ENCODE measurements around the gene ADGRD2.
"Not testable (repeated sequence)": the region's sequence is repeated elsewhere in the genome, so short reads cannot be mapped to it uniquely, and the experiment has no call there.

ADGRD2 gene

GRCh38 chr9:124419832-124420489 lies 30.3 kb upstream of the ADGRD2 start:
- Histone ChIP-seq H3K36me3 (ENCODE audit: control insufficient read depth in 2 of 2, insufficient read depth in 2 of 2, low read length in 2 of 2) (no peaks in the 10 kb centered on the region), H3K9ac (ENCODE audit: low read depth in 1 of 2, low read length in 2 of 2) (no peak overlapping the region), H3K27me3 (ENCODE audit: control insufficient read depth in 2 of 2, insufficient read depth in 2 of 2, low read length in 2 of 2) (no peaks in the 10 kb centered on the region), H3K4me1 (ENCODE audit: control insufficient read depth in 2 of 2, insufficient read depth in 2 of 2, low read length in 2 of 2) (peaks cover 0 to under 1% of the 10 kb centered on the region in 2 donors), H3K4me3 (ENCODE audit: low read length in 2 of 2) (no peak overlapping the region), H3K9me3 (ENCODE audit: control insufficient read depth in 2 of 2, low read length in 2 of 2) (no peaks in the 10 kb centered on the region), H3K27ac (ENCODE audit: low read depth in 2 of 2, low read length in 2 of 2) (no peak overlapping the region)

- no peaks in the 10 kb centered on the region for H3K9me3 ChIP-seq (ENCODE audit: control insufficient read depth in 2 of 2, low read length in 2 of 2)
- H3K27me3 ChIP-seq (ENCODE audit: control insufficient read depth in 2 of 2, insufficient read depth in 2 of 2, low read length in 2 of 2): no peaks in the 10 kb centered on the region
- no peak overlapping the region for H3K27ac ChIP-seq (ENCODE audit: low read depth in 2 of 2, low read length in 2 of 2)
- no peaks in the 10 kb centered on the region for H3K4me1 ChIP-seq (ENCODE audit: control insufficient read depth in 2 of 2, insufficient read depth in 2 of 2, low read length in 2 of 2)
- no peaks in the 10 kb centered on the region for H3K36me3 ChIP-seq (ENCODE audit: control insufficient read depth in 2 of 2, insufficient read depth in 2 of 2, low read length in 2 of 2)
- H3K4me3 ChIP-seq (ENCODE audit: low read length in 2 of 2): no peak overlapping the region
- H3K9ac ChIP-seq (ENCODE audit: low read depth in 1 of 2, low read length in 2 of 2): no peak overlapping the region
Measured at GRCh38 chr9:124420991-124421543, 29.2 kb upstream of the ADGRD2 start.

- Histone ChIP-seq H3K4me3 (ENCODE audit: low read length in 2 of 2) (no peak overlapping the region), H3K27ac (ENCODE audit: low read depth in 2 of 2, low read length in 2 of 2) (no peak overlapping the region), H3K36me3 (ENCODE audit: control insufficient read depth in 2 of 2, insufficient read depth in 2 of 2, low read length in 2 of 2) (no peaks in the 10 kb centered on the region), H3K27me3 (ENCODE audit: control insufficient read depth in 2 of 2, insufficient read depth in 2 of 2, low read length in 2 of 2) (no peaks in the 10 kb centered on the region), H3K9me3 (ENCODE audit: control insufficient read depth in 2 of 2, low read length in 2 of 2) (no peaks in the 10 kb centered on the region), H3K4me1 (ENCODE audit: control insufficient read depth in 2 of 2, insufficient read depth in 2 of 2, low read length in 2 of 2) (no peaks in the 10 kb centered on the region), H3K9ac (ENCODE audit: low read depth in 1 of 2, low read length in 2 of 2) (no peak overlapping the region)
Measured at GRCh38 chr9:124423155-124423554, 27.1 kb upstream of the ADGRD2 start.

- H3K36me3 ChIP-seq (ENCODE audit: control insufficient read depth in 2 of 2, insufficient read depth in 2 of 2, low read length in 2 of 2): no peaks in the 10 kb centered on the region
- H3K27me3 ChIP-seq (ENCODE audit: control insufficient read depth in 2 of 2, insufficient read depth in 2 of 2, low read length in 2 of 2): no peaks in the 10 kb centered on the region
- no peak overlapping the region for H3K4me3 ChIP-seq (ENCODE audit: low read length in 2 of 2)
- no peak overlapping the region for H3K9ac ChIP-seq (ENCODE audit: low read depth in 1 of 2, low read length in 2 of 2)
- H3K9me3 ChIP-seq (ENCODE audit: control insufficient read depth in 2 of 2, low read length in 2 of 2): no peaks in the 10 kb centered on the region
- no peaks in the 10 kb centered on the region for H3K4me1 ChIP-seq (ENCODE audit: control insufficient read depth in 2 of 2, insufficient read depth in 2 of 2, low read length in 2 of 2)
- no peak overlapping the region for H3K27ac ChIP-seq (ENCODE audit: low read depth in 2 of 2, low read length in 2 of 2)
Measured at GRCh38 chr9:124423591-124423990, 26.7 kb upstream of the ADGRD2 start.

- H3K9ac ChIP-seq (ENCODE audit: low read depth in 1 of 2, low read length in 2 of 2); H3K4me1 ChIP-seq (ENCODE audit: control insufficient read depth in 2 of 2, insufficient read depth in 2 of 2, low read length in 2 of 2); H3K27me3 ChIP-seq (ENCODE audit: control insufficient read depth in 2 of 2, insufficient read depth in 2 of 2, low read length in 2 of 2); H3K27ac ChIP-seq (ENCODE audit: low read depth in 2 of 2, low read length in 2 of 2); H3K36me3 ChIP-seq (ENCODE audit: control insufficient read depth in 2 of 2, insufficient read depth in 2 of 2, low read length in 2 of 2); H3K9me3 ChIP-seq (ENCODE audit: control insufficient read depth in 2 of 2, low read length in 2 of 2); H3K4me3 ChIP-seq (ENCODE audit: low read length in 2 of 2): not testable (repeated sequence)
Measured at GRCh38 chr9:124425733-124426132, 24.5 kb upstream of the ADGRD2 start.

GRCh38 chr9:124426361-124426760 lies 23.9 kb upstream of the ADGRD2 start:
- H3K9ac ChIP-seq (ENCODE audit: low read depth in 1 of 2, low read length in 2 of 2): no peak overlapping the region
- no peaks in the 10 kb centered on the region for H3K36me3 ChIP-seq (ENCODE audit: control insufficient read depth in 2 of 2, insufficient read depth in 2 of 2, low read length in 2 of 2)
- no peak overlapping the region for H3K27ac ChIP-seq (ENCODE audit: low read depth in 2 of 2, low read length in 2 of 2)
- no peak overlapping the region for H3K4me3 ChIP-seq (ENCODE audit: low read length in 2 of 2)
- H3K4me1 ChIP-seq (ENCODE audit: control insufficient read depth in 2 of 2, insufficient read depth in 2 of 2, low read length in 2 of 2): no peaks in the 10 kb centered on the region
- no peaks in the 10 kb centered on the region for H3K27me3 ChIP-seq (ENCODE audit: control insufficient read depth in 2 of 2, insufficient read depth in 2 of 2, low read length in 2 of 2)
- H3K9me3 ChIP-seq (ENCODE audit: control insufficient read depth in 2 of 2, low read length in 2 of 2): no peaks in the 10 kb centered on the region

- no peaks in the 10 kb centered on the region for H3K4me1 ChIP-seq (ENCODE audit: control insufficient read depth in 2 of 2, insufficient read depth in 2 of 2, low read length in 2 of 2)
- H3K27me3 ChIP-seq (ENCODE audit: control insufficient read depth in 2 of 2, insufficient read depth in 2 of 2, low read length in 2 of 2): no peaks in the 10 kb centered on the region
- H3K36me3 ChIP-seq (ENCODE audit: control insufficient read depth in 2 of 2, insufficient read depth in 2 of 2, low read length in 2 of 2): no peaks in the 10 kb centered on the region
Measured at GRCh38 chr9:124427281-124427680, 23.0 kb upstream of the ADGRD2 start.

GRCh38 chr9:124428751-124429529 lies 21.3 kb upstream of the ADGRD2 start:
- no peaks in the 10 kb centered on the region for H3K36me3 ChIP-seq (ENCODE audit: control insufficient read depth in 2 of 2, insufficient read depth in 2 of 2, low read length in 2 of 2)
- no peak overlapping the region for H3K9ac ChIP-seq (ENCODE audit: low read depth in 1 of 2, low read length in 2 of 2)
- no peaks in the 10 kb centered on the region for H3K9me3 ChIP-seq (ENCODE audit: control insufficient read depth in 2 of 2, low read length in 2 of 2)
- H3K4me3 ChIP-seq (ENCODE audit: low read length in 2 of 2): no peak overlapping the region
- H3K4me1 ChIP-seq (ENCODE audit: control insufficient read depth in 2 of 2, insufficient read depth in 2 of 2, low read length in 2 of 2): no peaks in the 10 kb centered on the region
- H3K27ac ChIP-seq (ENCODE audit: low read depth in 2 of 2, low read length in 2 of 2): no peak overlapping the region
- H3K27me3 ChIP-seq (ENCODE audit: control insufficient read depth in 2 of 2, insufficient read depth in 2 of 2, low read length in 2 of 2): no peaks in the 10 kb centered on the region

More at GRCh38 chr9:124427281-124427680, 23.0 kb upstream of the ADGRD2 start:
- Histone ChIP-seq H3K9me3 (ENCODE audit: control insufficient read depth in 2 of 2, low read length in 2 of 2) (no peaks in the 10 kb centered on the region), H3K27ac (ENCODE audit: low read depth in 2 of 2, low read length in 2 of 2) (no peak overlapping the region), H3K4me3 (ENCODE audit: low read length in 2 of 2) (no peak overlapping the region), H3K9ac (ENCODE audit: low read depth in 1 of 2, low read length in 2 of 2) (no peak overlapping the region)

- Histone ChIP-seq H3K27me3 (ENCODE audit: control insufficient read depth in 2 of 2, insufficient read depth in 2 of 2, low read length in 2 of 2) (no peaks in the 10 kb centered on the region), H3K27ac (ENCODE audit: low read depth in 2 of 2, low read length in 2 of 2) (no peak overlapping the region), H3K36me3 (ENCODE audit: control insufficient read depth in 2 of 2, insufficient read depth in 2 of 2, low read length in 2 of 2) (no peaks in the 10 kb centered on the region), H3K9me3 (ENCODE audit: control insufficient read depth in 2 of 2, low read length in 2 of 2) (no peaks in the 10 kb centered on the region), H3K9ac (ENCODE audit: low read depth in 1 of 2, low read length in 2 of 2) (no peak overlapping the region), H3K4me1 (ENCODE audit: control insufficient read depth in 2 of 2, insufficient read depth in 2 of 2, low read length in 2 of 2) (no peaks in the 10 kb centered on the region), H3K4me3 (ENCODE audit: low read length in 2 of 2) (no peak overlapping the region)
Measured at GRCh38 chr9:124429530-124429867, 20.8 kb upstream of the ADGRD2 start.

GRCh38 chr9:124436320-124436719 lies 13.9 kb upstream of the ADGRD2 start:
- Histone ChIP-seq H3K27ac (ENCODE audit: low read depth in 2 of 2, low read length in 2 of 2) (no peak overlapping the region), H3K9ac (ENCODE audit: low read depth in 1 of 2, low read length in 2 of 2) (no peak overlapping the region), H3K9me3 (ENCODE audit: control insufficient read depth in 2 of 2, low read length in 2 of 2) (no peaks in the 10 kb centered on the region), H3K4me3 (ENCODE audit: low read length in 2 of 2) (no peak overlapping the region), H3K27me3 (ENCODE audit: control insufficient read depth in 2 of 2, insufficient read depth in 2 of 2, low read length in 2 of 2) (peaks cover 0 to 2% of the 10 kb centered on the region in 2 donors), H3K36me3 (ENCODE audit: control insufficient read depth in 2 of 2, insufficient read depth in 2 of 2, low read length in 2 of 2) (no peaks in the 10 kb centered on the region), H3K4me1 (ENCODE audit: control insufficient read depth in 2 of 2, insufficient read depth in 2 of 2, low read length in 2 of 2) (no peaks in the 10 kb centered on the region)

All from mucosa of rectum (tissue), 2 donors.